Endothelial cell of hepatic sinusoid (primary cell): Measurements from ENCODE around the gene SEH1L.

Experiments used
- in situ Hi-C: cut with HindIII; loops from 2 replicates; pipeline ENCODE4 v1.10.0; 2017; ENCODE audit warnings: low sequenced_read_pairs

The SEH1L gene

DNA sequence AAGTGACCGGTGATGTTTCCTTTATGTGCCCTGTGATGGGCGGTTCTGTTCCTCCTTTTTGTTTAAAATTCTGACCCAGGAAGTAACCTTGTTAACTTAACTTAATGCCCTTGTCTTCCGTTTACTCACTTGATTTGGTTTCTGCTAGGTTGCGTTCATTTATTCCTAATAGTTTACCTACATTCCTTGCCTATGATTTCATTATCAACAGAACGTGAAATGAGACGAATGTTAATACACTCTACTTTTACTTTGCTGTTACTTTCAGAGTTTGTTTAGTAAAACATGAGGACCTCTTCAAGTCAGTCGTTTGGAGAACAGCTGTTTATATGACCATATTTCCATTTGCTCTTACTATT lies 44.0 kb downstream of the SEH1L start:
- in situ Hi-C loops: no loop called here

DNA sequence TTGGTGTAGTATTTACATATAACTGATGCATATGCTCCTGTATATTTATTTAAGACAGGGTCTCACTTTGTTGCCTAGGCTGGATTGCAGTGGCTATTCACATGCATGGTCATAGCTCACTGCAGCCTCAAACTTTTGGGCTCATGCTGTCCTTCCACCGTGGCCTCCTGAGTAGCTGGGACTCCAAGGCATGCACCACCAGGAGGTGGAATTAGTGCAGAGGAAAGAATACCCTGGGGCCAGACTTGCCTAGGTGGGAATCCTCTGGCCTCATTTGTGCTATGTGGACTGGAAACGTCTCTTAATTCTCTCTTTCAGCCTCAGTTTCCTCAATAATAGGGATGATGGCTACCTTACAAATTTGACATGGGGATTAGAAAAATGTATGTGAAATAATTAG lies 45.6 kb downstream of the SEH1L start:
- in situ Hi-C loops: no loop called here

DNA sequence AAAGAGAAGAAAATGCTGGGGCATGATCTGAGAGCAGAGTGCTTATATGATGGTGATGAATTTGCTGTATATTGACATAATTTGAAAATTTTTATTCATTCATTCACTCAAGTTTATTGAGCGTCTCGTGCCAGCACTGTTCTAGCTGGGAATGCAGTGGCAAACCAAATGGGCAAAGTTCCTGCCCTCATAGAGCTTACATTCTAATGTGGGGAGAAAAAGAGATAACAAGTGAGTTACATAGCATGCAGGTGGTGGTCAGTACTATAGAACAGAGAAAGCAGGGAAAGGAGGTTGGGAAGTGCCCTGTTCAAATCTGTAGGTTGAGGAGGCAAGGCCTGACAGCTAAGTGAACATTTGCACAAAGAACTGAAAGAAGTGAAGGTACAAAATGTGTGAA lies 47.6 kb downstream of the SEH1L start:
- in situ Hi-C loops: loop anchor here (5.0 kb wide), 1 partner anchor 72 kb away; no protein-coding TSS in a partner anchor

- in situ Hi-C loops: loop anchor here (5.0 kb wide), 1 partner anchor 71 kb away; no protein-coding TSS in a partner anchor
These were observed 48.2 kb downstream of the SEH1L start for GRCh38 chr18:12995952-12996477.

DNA sequence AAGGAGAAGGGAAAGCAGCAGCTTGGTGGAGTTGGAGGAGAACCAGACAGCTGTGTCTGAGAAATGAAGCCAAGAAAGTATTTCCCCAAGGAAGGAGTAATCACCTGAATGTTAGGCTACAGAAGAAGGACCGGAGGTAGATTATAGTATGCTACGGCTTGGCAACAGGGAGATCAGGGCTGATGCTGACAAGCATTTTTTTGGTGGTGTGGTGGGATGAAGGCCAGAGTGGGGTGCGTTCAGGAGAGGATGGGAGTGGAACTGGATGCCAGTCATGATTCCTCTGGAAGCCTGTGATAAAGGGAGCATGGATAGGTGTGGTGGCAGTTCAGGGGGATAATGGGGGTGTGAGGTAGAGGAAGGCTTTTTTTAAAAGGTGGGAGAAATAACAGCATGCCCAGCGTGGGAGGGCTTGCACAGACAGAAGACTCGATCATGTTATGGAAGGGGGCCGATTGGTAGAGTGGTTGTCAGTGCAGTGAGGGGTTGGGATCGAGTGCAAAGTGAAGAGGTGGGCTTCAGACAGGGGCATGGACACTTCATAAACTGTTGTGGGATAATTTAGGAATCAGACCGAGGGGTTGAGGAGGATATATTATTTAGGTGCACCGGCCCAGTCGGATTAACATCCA lies 49.0 kb downstream of the SEH1L start:
- in situ Hi-C loops: loop anchor here (5.0 kb wide), 1 partner anchor 71 kb away; no protein-coding TSS in a partner anchor

DNA sequence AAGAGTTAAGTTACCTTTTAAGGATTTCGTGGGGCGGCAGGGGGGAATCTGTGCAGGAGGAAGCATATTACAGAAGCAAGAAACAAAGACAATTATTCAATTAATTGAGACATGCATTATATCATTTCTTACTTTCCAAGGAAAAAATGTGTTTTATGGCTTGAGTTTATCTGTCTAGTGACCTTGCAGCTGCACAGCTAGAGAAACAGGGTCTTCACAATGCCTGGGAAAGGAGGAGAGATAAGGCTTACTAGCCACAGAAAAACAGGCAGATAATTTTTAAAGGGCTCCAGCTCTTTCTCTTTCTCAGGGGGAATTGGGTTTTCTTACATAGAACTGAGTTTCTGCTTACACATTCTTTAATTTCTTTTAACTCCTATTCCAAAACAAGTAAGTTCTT lies 49.5 kb downstream of the SEH1L start:
- in situ Hi-C loops: loop anchor here (5.0 kb wide), 1 partner anchor 70 kb away; no protein-coding TSS in a partner anchor

DNA sequence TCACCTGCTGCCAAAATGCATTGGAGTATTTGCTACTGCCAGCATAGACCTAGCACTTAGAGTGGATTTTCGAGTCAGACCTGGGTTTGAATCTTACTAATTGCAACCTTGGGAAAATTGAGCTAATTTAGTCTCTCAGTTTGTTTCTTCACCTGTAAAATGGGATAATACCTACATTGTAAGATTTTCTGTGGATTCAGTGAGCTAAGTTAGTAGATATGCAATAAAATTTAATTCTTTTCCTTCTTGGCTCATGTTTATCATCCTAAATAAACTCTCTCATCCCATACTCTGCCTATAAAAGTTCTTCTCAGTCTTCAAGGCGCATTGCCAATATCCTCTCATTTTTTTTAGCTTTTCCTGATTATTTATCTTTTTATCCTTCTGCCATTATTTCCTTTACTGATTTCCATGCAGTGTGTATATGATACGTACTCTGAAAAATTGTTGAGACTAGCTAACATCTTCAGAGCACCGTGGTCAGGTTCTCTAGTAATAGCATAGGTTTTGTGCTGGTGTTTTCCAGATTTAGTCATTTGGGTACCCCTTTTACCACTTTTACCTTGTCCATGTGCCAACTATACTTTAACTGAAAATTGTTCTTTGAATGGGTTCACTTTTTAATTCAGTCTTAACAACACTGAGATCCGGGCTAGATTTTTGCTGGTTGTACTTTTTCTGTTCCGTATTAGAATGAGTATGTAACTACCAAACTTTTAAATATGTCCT lies 50.7 kb downstream of the SEH1L start:
- in situ Hi-C loops: loop anchor here (5.0 kb wide), 1 partner anchor 69 kb away; no protein-coding TSS in a partner anchor

DNA sequence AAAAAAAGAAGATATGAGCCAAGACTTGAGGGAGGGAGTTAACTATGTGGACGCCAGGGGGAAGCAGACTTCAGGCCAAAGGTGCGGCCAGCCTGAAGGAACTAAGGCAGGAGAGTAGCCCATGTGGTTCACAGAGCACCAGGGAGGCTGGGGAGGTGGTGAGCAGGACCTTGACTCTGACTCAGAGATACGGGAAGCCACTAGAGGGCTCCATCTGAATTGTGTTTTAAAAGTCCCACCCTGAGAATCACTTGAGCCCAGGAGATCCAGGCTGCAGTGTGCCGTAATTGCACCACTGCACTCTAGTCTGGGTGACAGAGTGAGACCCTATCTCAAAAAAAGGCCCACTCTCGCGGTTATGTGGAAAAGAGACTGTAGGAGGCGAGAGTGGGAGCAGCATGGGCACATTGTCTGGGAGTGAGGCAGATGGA lies 55.7 kb downstream of the SEH1L start:
- in situ Hi-C loops: no loop called here

DNA sequence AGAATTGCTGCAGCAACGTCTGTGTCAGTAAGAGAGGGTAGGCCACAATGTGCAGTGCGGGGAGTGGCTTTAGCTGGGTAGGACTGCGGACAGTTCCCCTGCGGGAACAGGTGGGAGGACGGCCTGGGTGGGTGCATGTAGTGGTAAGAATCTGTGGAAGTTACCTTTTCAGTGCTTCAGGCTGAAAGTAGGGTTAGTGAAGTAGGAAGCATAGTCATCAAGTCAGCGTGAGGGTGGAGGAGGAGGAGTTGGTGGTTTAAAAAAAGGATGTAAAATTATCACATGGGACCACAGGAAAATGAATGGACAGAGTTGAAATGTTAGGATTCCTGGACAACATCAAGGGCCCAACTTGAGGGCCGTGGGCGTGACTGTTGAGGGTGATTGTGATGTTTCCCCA lies 56.6 kb downstream of the SEH1L start:
- in situ Hi-C loops: no loop called here

DNA sequence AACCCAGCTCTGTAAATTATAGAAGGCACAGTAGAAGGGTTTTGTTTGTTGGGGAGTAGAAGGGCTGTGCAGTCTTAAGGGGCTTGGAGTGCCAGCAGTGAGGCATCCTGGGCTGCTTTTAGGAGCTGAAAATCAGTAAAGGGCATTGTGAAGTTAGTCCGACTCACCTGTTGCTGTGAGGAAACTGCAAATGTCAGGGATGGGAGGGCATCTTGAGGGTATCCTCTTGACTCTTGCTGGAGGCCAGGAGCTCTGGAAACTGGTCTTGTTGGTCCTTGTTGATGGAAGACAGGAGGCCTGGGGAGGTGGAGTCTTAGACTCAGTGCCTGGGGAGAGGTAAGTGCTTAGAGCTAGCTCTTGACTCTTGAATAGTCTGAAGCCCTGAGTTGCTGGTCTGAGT lies 57.5 kb downstream of the SEH1L start:
- in situ Hi-C loops: no loop called here

- in situ Hi-C loops: no loop called here
These were observed 58.9 kb downstream of the SEH1L start for GRCh38 chr18:13006531-13007247.

GRCh38 chr18:13007248-13007560 lies 59.4 kb downstream of the SEH1L start:
- in situ Hi-C loops: no loop called here

- in situ Hi-C loops: no loop called here
These were observed 63.9 kb downstream of the SEH1L start for GRCh38 chr18:13011719-13012118.

GRCh38 chr18:13014232-13014631 lies 66.4 kb downstream of the SEH1L start:
- in situ Hi-C loops: no loop called here

GRCh38 chr18:13014818-13015217 lies 67.0 kb downstream of the SEH1L start:
- in situ Hi-C loops: loop anchor here (5.0 kb wide), 1 partner anchor 42 kb away; no protein-coding TSS in a partner anchor

GRCh38 chr18:13017247-13017875 lies 69.5 kb downstream of the SEH1L start:
- in situ Hi-C loops: loop anchor here (5.0 kb wide), 1 partner anchor 40 kb away; no protein-coding TSS in a partner anchor

- in situ Hi-C loops: loop anchor here (5.0 kb wide), 1 partner anchor 39 kb away; no protein-coding TSS in a partner anchor
These were observed 70.6 kb downstream of the SEH1L start for GRCh38 chr18:13018374-13018773.

- in situ Hi-C loops: loop anchor here (5.0 kb wide), 1 partner anchor 38 kb away; no protein-coding TSS in a partner anchor
These were observed 71.5 kb downstream of the SEH1L start for GRCh38 chr18:13019301-13019700.

- in situ Hi-C loops: no loop called here
These were observed 74.8 kb downstream of the SEH1L start for GRCh38 chr18:13022644-13023043.

DNA sequence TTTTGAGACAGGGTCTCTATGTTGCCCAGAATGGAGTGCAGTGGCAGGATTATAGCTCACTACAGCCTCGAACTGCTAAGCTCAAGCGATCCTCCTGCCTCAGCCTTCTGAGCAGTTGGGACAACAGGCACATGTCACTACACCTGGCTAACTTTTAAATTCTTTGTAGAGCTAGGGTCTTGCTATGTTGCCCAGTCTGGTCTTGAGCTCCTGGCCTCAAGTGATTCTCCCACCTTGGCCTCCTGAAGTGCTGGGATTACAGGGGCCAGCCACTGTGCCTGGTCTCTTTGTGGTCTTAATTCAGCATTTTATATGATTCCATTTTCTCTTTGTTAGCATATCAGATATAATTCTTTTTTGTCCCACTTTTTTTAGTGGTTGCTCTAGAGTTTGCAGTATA lies 77.4 kb downstream of the SEH1L start:
- in situ Hi-C loops: no loop called here
